Hematopoietic multipotent progenitor cell treated with erythropoietin and hydrocortisone succinate and interleukin-3 and kit ligand, for 8 days (in vitro differentiated cells): ENCODE measurements around the gene GPATCH8.
"Not testable (repeated sequence)": the region's sequence is repeated elsewhere in the genome, so short reads cannot be mapped to it uniquely, and the experiment has no call there.

ENCODE experiments used
- DNase-seq: peaks from one replicate; pipeline ENCODE4 v3.0.0-alpha.2; 2015

Gene GPATCH8

DNA sequence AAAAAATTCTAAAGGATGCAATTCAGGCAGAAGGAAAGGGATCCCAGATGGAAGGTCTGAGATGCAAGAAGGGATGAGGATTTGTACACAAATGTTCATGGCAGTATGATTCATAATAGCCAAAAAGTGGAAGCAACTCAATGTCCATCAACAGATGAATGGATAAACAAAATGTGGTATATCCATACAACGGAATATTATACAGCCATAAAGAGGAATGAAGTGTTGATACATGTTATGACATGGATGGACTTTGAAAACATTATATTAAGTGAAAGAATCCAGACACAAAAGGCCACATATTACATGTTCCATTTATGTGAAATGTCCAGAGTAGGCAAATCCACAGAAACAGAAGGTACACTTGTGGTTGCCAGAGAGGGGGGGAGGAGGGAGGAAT lies 23.9 kb upstream of the GPATCH8 start:
- DNase-seq: no peak

- no peak for DNase-seq
These were observed 20.4 kb upstream of the GPATCH8 start for GRCh38 chr17:44523672-44523972.

- peak; percentile 85 for DNase-seq
These were observed 19.9 kb upstream of the GPATCH8 start for GRCh38 chr17:44522883-44523671.

DNA sequence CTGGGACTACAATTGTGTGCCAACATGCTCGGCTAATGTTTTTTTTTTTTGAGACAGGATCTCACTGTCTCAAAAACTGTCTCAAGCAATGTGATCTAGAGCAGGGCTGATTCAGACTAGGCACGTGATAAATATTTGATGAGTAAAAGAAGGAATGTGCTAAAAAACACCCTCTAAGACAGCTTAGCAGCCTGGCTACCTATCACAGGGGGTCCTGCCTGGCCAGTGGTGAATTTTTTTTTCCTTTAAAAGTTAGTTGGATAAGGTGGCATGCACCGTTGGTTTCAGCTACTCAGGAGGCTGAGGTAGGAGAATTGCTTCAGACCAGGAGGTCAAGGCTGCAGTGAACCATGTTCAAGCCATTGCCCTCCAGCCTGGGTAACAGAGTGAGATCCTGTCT lies 14.8 kb upstream of the GPATCH8 start:
- no peak for DNase-seq

- peak; percentile 25 for DNase-seq
These were observed 8.3 kb upstream of the GPATCH8 start for GRCh38 chr17:44511241-44512134.

DNA sequence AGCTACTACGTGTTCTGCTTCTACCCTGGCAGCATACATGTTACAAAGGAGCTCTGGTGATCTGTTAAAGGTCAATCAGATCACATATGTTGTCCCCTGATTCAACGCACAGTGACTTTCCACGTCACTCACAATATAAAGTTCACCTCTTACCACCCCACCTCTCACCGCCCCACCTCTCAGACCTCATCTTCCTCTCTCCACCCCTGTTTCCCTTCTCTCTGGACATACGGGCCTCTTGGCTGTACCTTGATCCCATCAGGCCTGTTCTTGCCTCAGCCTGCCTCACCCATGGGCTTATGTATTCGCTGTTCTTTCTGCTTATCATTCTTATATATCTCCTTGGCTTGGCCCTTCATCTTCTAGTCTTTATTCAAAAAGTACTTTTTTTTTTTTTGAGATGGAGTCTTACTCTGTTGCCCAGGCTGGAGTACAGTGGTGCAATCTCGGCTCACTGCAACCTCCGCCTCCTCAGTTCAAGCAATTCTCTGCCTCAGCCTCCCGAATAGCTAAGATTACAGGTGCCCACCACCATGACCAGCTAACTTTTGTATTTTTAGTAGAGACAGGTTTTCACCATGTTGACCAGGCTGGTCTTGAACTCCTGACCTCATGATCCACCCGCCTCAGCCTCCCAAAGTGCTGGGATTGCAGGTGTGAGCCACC lies 3.9 kb upstream of the GPATCH8 start:
- DNase-seq: not testable (repeated sequence)

DNA sequence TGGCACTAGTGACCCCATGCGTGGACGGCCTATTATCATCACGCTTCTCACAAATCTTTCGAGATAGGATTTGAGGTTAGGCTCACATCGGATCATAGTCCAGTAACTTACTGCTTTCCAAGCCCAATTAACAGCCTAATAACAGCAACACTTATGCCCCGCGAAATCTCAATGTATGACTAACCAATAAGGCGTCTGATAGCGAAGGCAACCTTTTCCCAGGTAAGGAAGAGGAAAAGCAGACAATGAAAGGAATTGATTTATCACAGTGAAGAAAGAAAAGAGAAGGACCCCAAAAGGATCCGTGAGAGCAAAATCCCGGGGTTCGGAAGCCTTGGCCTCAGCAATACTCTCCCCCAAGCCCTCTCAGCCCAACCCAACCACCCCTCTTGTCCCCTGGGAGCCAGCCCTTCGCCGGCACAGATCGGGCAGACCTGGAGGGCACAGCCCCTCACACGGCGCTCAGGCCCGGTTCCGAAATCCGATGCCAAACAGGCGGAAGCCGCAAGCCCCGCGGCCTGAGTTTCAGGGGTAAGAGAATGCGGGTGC lies 534 bp downstream of the GPATCH8 start:
- peak; percentile 13 for DNase-seq

DNA sequence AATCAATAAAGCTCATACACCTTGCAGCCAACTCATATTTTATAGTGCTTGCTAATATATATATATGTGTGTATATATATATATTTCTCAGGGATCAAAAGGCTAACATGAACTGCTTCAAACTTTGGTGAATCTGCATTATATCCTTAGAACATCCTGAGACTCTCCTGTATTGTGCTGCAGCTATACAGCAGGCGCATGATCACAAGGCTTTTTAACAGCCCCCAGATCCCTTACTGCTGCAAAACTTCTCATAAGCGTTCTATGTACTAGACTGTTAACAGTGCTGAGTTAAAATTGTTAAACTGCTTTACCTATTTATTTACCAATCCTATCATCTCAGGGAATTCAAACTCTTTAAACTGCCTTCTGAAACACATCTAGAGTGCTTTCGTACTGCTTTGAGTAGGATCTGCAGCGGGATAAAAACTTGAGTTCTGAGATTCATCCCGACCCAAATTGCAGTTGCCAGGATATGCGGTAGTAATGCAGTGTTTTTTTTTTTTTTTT lies 1.3 kb downstream of the GPATCH8 start:
- DNase-seq: peak; percentile 13

GRCh38 chr17:44499722-44500121 lies 3.5 kb downstream of the GPATCH8 start:
- DNase-seq: no peak

DNA sequence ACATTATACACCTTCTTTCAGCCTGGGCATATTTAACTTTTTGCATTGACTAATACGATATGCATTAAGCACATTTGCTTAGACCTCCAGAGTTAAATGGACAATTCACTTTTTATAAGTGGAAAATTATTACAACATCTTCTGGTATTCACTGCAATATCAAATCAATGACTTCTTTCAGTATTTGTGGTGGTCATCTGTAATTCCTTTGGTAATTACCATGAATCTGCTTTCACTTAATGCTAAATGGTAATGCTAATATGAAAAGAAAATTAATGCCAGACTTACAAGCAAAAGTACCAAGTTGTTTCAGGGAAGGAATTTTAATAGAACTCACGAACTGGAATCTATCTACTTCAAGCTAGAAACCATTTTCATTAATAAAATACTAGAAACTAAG lies 6.4 kb downstream of the GPATCH8 start:
- DNase-seq: no peak

DNA sequence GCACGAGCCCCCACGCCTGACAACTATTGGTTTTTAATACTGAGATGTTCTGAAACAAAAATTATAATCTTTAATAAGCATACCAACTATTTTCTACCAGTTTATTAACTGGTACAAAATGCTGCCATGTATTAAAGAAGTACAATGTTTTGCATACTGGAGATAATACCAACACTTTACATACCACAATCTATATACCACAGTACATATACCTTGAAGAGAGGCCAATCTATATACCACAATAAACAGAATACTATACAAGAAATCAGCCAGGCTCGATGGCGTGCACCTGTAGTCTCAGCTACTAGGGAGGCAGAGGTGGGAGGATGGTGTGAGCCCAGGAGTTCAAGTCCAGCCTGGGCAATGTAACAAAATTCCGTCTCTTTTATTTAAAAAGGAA lies 9.9 kb downstream of the GPATCH8 start:
- no peak for DNase-seq

- DNase-seq: no peak
These were observed 10.4 kb downstream of the GPATCH8 start for GRCh38 chr17:44492706-44493272.

DNA sequence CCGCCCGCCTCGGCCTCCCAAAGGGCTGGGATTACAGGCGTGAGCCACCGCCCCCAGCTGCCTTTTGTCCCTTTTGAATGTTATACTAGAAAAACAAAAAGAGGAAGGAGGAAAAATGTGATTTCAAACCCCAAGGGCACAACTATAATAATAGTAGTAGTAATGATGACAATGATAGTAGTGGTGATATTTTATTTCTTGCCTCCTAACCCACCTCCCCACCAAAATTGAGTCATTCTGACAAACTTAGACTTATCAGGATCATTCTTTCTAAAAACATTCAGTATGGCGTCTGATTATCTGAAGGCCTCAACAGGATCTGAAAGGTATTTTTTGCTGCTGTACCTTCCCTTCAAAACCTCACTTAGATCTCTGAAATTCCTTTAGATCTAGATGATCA lies 13.6 kb downstream of the GPATCH8 start:
- DNase-seq: no peak

DNA sequence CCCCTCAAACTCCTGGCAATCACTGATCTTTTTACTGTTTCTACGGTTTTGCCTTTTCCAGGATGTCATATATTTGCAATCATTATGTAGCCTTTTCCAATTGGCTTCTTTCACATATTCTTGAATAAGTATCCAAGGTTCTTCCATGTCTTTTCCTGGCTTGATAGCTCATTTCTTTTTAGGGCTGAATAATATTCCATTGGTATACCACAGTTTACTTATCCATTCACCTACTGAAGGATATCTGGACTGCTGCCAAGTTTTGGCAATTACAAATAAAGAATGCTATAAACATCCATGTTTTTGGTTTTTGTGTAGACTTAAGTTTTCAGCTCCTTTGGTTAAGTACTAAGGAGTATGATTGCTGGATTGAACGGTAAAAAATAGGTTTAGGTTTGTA lies 16.0 kb downstream of the GPATCH8 start:
- DNase-seq: no peak

DNA sequence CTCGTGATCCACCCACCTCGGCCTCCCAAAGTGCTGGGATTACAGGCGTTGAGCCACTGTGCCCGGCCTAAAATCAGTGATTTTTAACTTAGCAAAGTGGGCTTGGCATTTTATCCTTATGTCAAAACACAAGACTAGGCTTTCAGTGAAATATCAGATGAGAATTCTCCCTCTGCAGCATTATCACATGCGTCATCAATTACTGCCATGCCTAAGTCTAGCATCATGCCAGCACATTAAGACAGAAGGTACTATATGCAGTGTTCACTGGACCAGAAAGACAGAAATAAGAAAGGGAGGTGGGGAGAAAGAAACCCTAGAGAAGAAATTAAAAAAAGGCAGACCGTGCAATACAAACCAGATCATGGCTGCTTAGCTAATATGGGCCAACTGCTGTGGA lies 29.8 kb downstream of the GPATCH8 start:
- no peak for DNase-seq

DNA sequence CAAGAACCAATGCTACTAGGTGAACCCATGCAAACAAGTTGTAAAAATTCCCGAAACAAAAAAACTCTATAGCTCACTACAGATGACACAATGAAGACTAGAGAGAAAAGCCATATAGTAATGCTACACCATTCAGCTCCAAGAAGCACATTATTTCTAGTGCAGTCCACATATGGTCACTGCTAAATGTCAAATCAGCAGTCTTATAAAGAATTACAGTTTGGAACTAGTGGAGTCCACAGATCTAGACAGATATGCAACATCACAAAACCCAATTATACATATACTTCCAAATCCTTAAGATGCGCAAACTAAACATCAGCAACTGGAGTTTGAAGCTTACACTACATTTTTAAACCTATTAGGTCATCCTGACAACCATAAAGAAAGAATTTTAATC lies 33.5 kb downstream of the GPATCH8 start:
- no peak for DNase-seq

DNA sequence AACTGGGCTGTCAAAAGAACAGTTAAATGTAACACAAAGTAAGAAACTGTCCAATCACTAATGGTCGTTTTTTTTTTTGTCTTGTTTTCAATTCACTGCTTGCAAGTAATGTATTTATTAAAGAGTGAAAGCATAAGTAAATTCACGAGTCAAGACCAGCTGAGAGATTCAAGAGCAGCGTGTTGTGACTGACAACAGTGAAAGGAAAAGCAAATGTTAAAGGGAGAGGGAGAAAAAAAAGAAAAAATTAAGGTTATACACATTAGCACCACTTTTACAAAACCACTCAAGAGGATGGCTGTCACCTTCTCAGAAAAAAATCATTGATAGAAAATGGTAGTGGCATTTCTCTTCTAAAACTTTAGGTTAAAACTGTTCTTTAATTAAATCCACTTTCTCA lies 36.1 kb downstream of the GPATCH8 start:
- no peak for DNase-seq

GRCh38 chr17:44466339-44466738 lies 36.9 kb downstream of the GPATCH8 start:
- DNase-seq: no peak

DNA sequence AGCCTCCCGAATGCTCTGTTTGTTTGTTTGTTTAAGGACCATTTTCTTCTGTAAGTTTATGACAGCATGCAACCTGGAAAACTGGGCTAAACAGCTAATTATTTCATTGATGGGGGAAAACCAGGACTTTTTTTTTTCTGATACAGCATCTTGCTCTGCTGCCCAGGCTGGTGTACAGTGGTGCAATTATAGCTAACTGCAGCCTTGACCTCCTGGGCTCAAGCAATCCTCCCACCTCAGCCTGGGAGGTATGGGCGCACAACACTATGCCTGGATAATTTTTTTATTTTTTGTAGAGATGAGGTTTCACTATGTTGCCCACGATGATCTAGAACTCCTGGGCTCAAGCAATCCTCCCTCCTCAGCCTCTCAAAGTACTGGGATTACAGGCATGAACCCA lies 37.3 kb downstream of the GPATCH8 start:
- no peak for DNase-seq

DNA sequence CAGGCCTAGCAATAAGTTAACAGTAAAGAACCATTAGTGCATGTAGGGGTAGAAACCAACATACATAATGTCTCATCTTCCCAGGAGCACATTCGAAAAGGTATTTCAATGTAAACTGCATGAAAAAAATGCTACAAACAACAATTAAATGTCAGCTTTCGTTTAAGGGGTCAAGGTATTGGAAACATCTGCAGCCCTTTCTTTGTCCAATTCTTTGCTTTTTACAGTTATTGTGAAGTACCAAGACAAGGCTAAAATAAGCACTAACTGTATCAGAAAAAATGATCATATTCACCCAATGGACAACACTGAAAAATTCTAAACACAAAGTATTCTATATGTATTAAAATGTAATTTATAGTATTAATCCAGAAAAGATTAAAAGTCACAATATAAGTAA lies 37.9 kb downstream of the GPATCH8 start:
- DNase-seq: no peak

GRCh38 chr17:44464037-44464436 lies 39.2 kb downstream of the GPATCH8 start:
- DNase-seq: no peak

- no peak for DNase-seq
These were observed 51.4 kb downstream of the GPATCH8 start for GRCh38 chr17:44451832-44452231.
